ENCODE results near the gene HAUS6. TPM values are rescaled to one million over a fixed set of nuclear protein-coding genes. Genes with fewer than 3 reads are reported as not detected.

HAUS6 gene
- total RNA-seq, 2 donors from 2014 or later, result 26.3 to 45.4 TPM

DNA sequence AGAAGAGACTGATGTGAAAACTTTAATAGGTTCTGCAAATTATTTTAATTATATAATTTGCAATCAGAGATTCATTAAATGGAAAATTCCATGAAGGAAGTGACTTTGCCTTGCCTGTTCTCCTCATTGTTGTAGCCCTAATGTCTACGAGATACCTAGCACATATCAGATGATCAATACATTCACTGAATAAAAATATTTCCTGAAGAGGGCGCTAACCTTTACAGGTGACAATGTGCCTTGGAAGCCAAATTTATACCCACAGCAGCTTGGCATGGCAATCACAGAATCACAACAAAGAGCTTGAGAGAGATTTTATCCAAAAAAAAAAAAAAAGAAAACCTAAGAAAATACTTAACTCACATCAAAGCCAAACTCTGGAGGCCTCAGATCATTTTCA is 17.4 kb downstream of the HAUS6 start:
- Histone ChIP-seq H3K9ac (ENCODE audit: extremely low read depth, low read length, poor library complexity, severe bottlenecking) (no peak overlapping the region), H3K27ac (ENCODE audit: low read depth, low read length) (no peak overlapping the region), H3K4me1 (ENCODE audit: control insufficient read depth, insufficient read depth, low read length) (no peaks in the 10 kb centered on the region), H3K36me3 (ENCODE audit: control insufficient read depth, insufficient read depth, low read length) (peaks cover 81% of the 10 kb centered on the region), H3K9me3 (ENCODE audit: control insufficient read depth, low read length) (no peaks in the 10 kb centered on the region), H3K27me3 (ENCODE audit: control insufficient read depth, insufficient read depth, low read length, poor library complexity, severe bottlenecking) (no peaks in the 10 kb centered on the region), H3K4me3 (ENCODE audit: low read length) (no peak overlapping the region)
- DNase-seq, result no peak
- H3K36me3 Mint-ChIP-seq (ENCODE audit: low read depth), result peaks cover 59% of the 10 kb centered on the region
- H3K4me3 Mint-ChIP-seq, result no peak overlapping the region
- H3K27ac Mint-ChIP-seq, result no peak overlapping the region
- H3K9me3 Mint-ChIP-seq, result no peaks in the 10 kb centered on the region
- H3K4me1 Mint-ChIP-seq, result no peaks in the 10 kb centered on the region
- WGBS, 2 experiments (ENCODE audit: insufficient coverage in 1 of 2, insufficient read length in 1 of 2), result 50 to 66% methylated on average over 1 to 2 of the region's 2 CpGs
- TF ChIP-seq, protein P1, sequence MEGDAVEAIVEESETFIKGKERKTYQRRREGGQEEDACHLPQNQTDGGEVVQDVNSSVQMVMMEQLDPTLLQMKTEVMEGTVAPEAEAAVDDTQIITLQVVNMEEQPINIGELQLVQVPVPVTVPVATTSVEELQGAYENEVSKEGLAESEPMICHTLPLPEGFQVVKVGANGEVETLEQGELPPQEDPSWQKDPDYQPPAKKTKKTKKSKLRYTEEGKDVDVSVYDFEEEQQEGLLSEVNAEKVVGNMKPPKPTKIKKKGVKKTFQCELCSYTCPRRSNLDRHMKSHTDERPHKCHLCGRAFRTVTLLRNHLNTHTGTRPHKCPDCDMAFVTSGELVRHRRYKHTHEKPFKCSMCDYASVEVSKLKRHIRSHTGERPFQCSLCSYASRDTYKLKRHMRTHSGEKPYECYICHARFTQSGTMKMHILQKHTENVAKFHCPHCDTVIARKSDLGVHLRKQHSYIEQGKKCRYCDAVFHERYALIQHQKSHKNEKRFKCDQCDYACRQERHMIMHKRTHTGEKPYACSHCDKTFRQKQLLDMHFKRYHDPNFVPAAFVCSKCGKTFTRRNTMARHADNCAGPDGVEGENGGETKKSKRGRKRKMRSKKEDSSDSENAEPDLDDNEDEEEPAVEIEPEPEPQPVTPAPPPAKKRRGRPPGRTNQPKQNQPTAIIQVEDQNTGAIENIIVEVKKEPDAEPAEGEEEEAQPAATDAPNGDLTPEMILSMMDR (conservative IDR thresholded peaks at IDR 0.05), result peak; percentile 76
- no peaks in the 10 kb centered on the region for H3K27me3 Mint-ChIP-seq (ENCODE audit: insufficient read depth)

DNA sequence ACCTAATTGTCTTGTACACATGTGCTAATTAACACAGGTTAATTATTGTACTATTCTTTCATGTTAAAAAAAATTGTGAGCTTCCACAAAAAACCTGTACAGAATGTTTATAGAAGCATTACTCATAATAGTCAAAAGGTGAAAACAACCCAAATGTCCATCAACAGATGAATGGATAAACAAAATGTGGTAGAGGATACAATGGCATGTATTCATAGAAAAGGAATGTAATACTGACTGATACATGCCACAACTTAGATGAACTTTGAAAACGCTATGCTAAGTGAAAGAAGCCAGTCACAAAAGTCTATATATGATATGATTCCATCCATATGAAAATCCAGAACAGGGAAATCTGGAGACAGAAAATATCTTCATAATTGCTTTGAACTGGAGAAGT is 27.9 kb downstream of the HAUS6 start:
- Histone ChIP-seq H3K4me3 (ENCODE audit: low read length) (no peak overlapping the region), H3K36me3 (ENCODE audit: control insufficient read depth, insufficient read depth, low read length) (peaks cover 67% of the 10 kb centered on the region), H3K9ac (ENCODE audit: extremely low read depth, low read length, poor library complexity, severe bottlenecking) (no peak overlapping the region), H3K4me1 (ENCODE audit: control insufficient read depth, insufficient read depth, low read length) (no peaks in the 10 kb centered on the region), H3K9me3 (ENCODE audit: control insufficient read depth, low read length) (no peaks in the 10 kb centered on the region), H3K27ac (ENCODE audit: low read depth, low read length) (no peak overlapping the region), H3K27me3 (ENCODE audit: control insufficient read depth, insufficient read depth, low read length, poor library complexity, severe bottlenecking) (no peaks in the 10 kb centered on the region)
- Mint-ChIP-seq H3K9me3 (no peaks in the 10 kb centered on the region), H3K27ac (no peak overlapping the region), H3K4me1 (no peaks in the 10 kb centered on the region), H3K27me3 (ENCODE audit: insufficient read depth) (no peaks in the 10 kb centered on the region), H3K36me3 (ENCODE audit: low read depth) (peaks cover 60% of the 10 kb centered on the region), H3K4me3 (no peak overlapping the region)
- 86% methylated on average over 1 of the region's 1 CpG; no CpG with 5 or more reads in 1 of the 2 experiments for WGBS, 2 experiments (ENCODE audit: insufficient coverage in 1 of 2, insufficient read length in 1 of 2)
- TF ChIP-seq, protein P1 (conservative IDR thresholded peaks at IDR 0.05), result no peak
- DNase-seq, result no peak

DNA sequence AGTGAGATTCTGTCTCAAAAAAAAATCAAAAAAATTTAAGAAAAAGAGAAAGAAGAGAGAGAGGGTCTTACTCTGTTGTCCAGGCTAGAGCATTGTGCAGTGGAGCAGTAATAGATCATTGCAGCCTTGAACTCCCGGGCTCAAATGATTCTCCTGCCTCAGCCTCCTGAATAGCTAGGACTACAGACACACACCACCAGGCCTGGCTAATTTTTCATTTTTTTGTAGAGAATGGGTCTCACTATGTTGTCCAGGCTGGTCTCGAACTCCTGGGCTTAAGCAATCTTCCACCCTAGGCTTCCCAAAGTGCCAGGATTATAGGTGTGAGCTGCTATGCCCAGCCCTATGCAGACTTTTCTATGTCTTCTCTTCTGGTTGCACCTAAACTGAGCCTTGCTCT is 28.5 kb downstream of the HAUS6 start:
- Histone ChIP-seq H3K27ac (ENCODE audit: low read depth, low read length) (no peak overlapping the region), H3K9ac (ENCODE audit: extremely low read depth, low read length, poor library complexity, severe bottlenecking) (no peak overlapping the region), H3K36me3 (ENCODE audit: control insufficient read depth, insufficient read depth, low read length) (peaks cover 69% of the 10 kb centered on the region), H3K4me3 (ENCODE audit: low read length) (no peak overlapping the region), H3K4me1 (ENCODE audit: control insufficient read depth, insufficient read depth, low read length) (no peaks in the 10 kb centered on the region), H3K27me3 (ENCODE audit: control insufficient read depth, insufficient read depth, low read length, poor library complexity, severe bottlenecking) (no peaks in the 10 kb centered on the region), H3K9me3 (ENCODE audit: control insufficient read depth, low read length) (no peaks in the 10 kb centered on the region)
- DNase-seq, result no peak
- Mint-ChIP-seq H3K9me3 (no peaks in the 10 kb centered on the region), H3K27me3 (ENCODE audit: insufficient read depth) (no peaks in the 10 kb centered on the region), H3K36me3 (ENCODE audit: low read depth) (peaks cover 60% of the 10 kb centered on the region), H3K4me3 (no peak overlapping the region), H3K4me1 (no peaks in the 10 kb centered on the region), H3K27ac (no peak overlapping the region)
- 92 to 100% methylated on average over 1 to 2 of the region's 2 CpGs for WGBS, 2 experiments (ENCODE audit: insufficient coverage in 1 of 2, insufficient read length in 1 of 2)
- TF ChIP-seq, protein P1 (conservative IDR thresholded peaks at IDR 0.05), result no peak

Measured in endodermal cell (in vitro differentiated cells).